ENCODE results near the gene PAK5. TPM values are rescaled to one million over a fixed set of nuclear protein-coding genes. Genes with fewer than 3 reads are reported as not detected.

The PAK5 gene
- total and polyA plus RNA-seq, 2 experiments from 2014 or later = 0.57 to 1.1 TPM

DNA sequence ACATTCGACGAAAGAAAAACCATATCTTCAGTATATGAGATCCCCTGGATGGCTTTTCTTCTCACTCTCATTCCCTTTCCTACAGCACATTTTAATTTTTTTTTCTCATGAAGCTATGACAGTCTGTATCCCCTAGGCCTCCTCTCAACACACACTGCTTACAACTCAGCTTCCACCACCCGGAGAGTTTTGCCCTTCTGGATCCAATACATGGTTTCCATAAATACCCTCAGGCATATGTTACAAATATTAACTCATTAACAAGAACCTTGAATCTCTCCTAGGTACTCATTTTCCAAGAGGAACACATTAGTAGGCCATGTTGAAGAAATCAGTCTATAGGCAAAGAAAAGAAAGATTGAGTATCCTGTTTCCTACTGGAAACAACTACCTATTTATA, 44.0 kb downstream of the PAK5 start:
- H3K4me2 ChIP-seq = no peak overlapping the region
- Mint-ChIP-seq H3K4me1 (no peaks in the 10 kb centered on the region), H3K9me3 (no peaks in the 10 kb centered on the region), H3K36me3 (ENCODE audit: low read depth) (no peaks in the 10 kb centered on the region), H3K4me3 (no peak overlapping the region), H3K27ac (no peak overlapping the region), H3K27me3 (ENCODE audit: insufficient read depth, low read depth, poor library complexity) (peaks cover 2% of the 10 kb centered on the region)
- no peaks in the 10 kb centered on the region for H3K4me1 ChIP-seq (ENCODE audit: insufficient read depth)
- H4K20me1 ChIP-seq (replicated peaks; ENCODE audit: insufficient read depth) = no peaks in the 10 kb centered on the region
- H3K27me3 ChIP-seq (ENCODE audit: insufficient read depth) = no peaks in the 10 kb centered on the region
- H3K36me3 ChIP-seq (ENCODE audit: insufficient read depth) = no peaks in the 10 kb centered on the region
- TF ChIP-seq STAT1 (IDR thresholded peaks at IDR 0.05; ENCODE audit: unreplicated experiment) (no peak), ZNF114 (CRISPR knock-in tag; IDR thresholded peaks at IDR 0.05) (no peak), CREB1 (CRISPR knock-in tag; IDR thresholded peaks at IDR 0.05; ENCODE audit: low read depth) (no peak), EZH2phosphoT487 (IDR thresholded peaks at IDR 0.05; ENCODE audit: unreplicated experiment) (no peak), EZH2 (IDR thresholded peaks at IDR 0.05; ENCODE audit: low read depth, unreplicated experiment) (no peak), POLR2AphosphoS5 (IDR thresholded peaks at IDR 0.05; ENCODE audit: low read depth) (no peak), ZNF331 (CRISPR knock-in tag; IDR thresholded peaks at IDR 0.05; ENCODE audit: low read depth) (no peak), JUNB (IDR thresholded peaks at IDR 0.05; ENCODE audit: unreplicated experiment) (no peak), NANOG (IDR thresholded peaks at IDR 0.05; ENCODE audit: borderline replicate concordance) (no peak)
- TF ChIP-seq, protein P1, sequence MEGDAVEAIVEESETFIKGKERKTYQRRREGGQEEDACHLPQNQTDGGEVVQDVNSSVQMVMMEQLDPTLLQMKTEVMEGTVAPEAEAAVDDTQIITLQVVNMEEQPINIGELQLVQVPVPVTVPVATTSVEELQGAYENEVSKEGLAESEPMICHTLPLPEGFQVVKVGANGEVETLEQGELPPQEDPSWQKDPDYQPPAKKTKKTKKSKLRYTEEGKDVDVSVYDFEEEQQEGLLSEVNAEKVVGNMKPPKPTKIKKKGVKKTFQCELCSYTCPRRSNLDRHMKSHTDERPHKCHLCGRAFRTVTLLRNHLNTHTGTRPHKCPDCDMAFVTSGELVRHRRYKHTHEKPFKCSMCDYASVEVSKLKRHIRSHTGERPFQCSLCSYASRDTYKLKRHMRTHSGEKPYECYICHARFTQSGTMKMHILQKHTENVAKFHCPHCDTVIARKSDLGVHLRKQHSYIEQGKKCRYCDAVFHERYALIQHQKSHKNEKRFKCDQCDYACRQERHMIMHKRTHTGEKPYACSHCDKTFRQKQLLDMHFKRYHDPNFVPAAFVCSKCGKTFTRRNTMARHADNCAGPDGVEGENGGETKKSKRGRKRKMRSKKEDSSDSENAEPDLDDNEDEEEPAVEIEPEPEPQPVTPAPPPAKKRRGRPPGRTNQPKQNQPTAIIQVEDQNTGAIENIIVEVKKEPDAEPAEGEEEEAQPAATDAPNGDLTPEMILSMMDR (conservative IDR thresholded peaks at IDR 0.05; ENCODE audit: low read depth in 2 of 2) = no peak
- TF ChIP-seq, protein P2, sequence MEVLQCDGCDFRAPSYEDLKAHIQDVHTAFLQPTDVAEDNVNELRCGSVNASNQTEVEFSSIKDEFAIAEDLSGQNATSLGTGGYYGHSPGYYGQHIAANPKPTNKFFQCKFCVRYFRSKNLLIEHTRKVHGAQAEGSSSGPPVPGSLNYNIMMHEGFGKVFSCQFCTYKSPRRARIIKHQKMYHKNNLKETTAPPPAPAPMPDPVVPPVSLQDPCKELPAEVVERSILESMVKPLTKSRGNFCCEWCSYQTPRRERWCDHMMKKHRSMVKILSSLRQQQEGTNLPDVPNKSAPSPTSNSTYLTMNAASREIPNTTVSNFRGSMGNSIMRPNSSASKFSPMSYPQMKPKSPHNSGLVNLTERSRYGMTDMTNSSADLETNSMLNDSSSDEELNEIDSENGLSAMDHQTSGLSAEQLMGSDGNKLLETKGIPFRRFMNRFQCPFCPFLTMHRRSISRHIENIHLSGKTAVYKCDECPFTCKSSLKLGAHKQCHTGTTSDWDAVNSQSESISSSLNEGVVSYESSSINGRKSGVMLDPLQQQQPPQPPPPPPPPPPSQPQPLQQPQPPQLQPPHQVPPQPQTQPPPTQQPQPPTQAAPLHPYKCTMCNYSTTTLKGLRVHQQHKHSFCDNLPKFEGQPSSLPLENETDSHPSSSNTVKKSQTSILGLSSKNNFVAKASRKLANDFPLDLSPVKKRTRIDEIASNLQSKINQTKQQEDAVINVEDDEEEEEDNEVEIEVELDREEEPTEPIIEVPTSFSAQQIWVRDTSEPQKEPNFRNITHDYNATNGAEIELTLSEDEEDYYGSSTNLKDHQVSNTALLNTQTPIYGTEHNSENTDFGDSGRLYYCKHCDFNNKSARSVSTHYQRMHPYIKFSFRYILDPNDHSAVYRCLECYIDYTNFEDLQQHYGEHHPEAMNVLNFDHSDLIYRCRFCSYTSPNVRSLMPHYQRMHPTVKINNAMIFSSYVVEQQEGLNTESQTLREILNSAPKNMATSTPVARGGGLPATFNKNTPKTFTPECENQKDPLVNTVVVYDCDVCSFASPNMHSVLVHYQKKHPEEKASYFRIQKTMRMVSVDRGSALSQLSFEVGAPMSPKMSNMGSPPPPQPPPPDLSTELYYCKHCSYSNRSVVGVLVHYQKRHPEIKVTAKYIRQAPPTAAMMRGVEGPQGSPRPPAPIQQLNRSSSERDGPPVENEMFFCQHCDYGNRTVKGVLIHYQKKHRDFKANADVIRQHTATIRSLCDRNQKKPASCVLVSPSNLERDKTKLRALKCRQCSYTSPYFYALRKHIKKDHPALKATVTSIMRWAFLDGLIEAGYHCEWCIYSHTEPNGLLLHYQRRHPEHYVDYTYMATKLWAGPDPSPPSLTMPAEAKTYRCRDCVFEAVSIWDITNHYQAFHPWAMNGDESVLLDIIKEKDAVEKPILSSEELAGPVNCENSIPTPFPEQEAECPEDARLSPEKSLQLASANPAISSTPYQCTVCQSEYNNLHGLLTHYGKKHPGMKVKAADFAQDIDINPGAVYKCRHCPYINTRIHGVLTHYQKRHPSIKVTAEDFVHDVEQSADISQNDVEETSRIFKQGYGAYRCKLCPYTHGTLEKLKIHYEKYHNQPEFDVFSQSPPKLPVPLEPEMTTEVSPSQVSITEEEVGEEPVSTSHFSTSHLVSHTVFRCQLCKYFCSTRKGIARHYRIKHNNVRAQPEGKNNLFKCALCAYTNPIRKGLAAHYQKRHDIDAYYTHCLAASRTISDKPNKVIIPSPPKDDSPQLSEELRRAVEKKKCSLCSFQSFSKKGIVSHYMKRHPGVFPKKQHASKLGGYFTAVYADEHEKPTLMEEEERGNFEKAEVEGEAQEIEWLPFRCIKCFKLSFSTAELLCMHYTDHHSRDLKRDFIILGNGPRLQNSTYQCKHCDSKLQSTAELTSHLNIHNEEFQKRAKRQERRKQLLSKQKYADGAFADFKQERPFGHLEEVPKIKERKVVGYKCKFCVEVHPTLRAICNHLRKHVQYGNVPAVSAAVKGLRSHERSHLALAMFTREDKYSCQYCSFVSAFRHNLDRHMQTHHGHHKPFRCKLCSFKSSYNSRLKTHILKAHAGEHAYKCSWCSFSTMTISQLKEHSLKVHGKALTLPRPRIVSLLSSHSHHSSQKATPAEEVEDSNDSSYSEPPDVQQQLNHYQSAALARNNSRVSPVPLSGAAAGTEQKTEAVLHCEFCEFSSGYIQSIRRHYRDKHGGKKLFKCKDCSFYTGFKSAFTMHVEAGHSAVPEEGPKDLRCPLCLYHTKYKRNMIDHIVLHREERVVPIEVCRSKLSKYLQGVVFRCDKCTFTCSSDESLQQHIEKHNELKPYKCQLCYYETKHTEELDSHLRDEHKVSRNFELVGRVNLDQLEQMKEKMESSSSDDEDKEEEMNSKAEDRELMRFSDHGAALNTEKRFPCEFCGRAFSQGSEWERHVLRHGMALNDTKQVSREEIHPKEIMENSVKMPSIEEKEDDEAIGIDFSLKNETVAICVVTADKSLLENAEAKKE (CRISPR knock-in tag; IDR thresholded peaks at IDR 0.05) = no peak
- TF ChIP-seq, protein P3, sequence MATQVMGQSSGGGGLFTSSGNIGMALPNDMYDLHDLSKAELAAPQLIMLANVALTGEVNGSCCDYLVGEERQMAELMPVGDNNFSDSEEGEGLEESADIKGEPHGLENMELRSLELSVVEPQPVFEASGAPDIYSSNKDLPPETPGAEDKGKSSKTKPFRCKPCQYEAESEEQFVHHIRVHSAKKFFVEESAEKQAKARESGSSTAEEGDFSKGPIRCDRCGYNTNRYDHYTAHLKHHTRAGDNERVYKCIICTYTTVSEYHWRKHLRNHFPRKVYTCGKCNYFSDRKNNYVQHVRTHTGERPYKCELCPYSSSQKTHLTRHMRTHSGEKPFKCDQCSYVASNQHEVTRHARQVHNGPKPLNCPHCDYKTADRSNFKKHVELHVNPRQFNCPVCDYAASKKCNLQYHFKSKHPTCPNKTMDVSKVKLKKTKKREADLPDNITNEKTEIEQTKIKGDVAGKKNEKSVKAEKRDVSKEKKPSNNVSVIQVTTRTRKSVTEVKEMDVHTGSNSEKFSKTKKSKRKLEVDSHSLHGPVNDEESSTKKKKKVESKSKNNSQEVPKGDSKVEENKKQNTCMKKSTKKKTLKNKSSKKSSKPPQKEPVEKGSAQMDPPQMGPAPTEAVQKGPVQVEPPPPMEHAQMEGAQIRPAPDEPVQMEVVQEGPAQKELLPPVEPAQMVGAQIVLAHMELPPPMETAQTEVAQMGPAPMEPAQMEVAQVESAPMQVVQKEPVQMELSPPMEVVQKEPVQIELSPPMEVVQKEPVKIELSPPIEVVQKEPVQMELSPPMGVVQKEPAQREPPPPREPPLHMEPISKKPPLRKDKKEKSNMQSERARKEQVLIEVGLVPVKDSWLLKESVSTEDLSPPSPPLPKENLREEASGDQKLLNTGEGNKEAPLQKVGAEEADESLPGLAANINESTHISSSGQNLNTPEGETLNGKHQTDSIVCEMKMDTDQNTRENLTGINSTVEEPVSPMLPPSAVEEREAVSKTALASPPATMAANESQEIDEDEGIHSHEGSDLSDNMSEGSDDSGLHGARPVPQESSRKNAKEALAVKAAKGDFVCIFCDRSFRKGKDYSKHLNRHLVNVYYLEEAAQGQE (IDR thresholded peaks at IDR 0.05; ENCODE audit: unreplicated experiment) = no peak
- TF ChIP-seq, protein P4, sequence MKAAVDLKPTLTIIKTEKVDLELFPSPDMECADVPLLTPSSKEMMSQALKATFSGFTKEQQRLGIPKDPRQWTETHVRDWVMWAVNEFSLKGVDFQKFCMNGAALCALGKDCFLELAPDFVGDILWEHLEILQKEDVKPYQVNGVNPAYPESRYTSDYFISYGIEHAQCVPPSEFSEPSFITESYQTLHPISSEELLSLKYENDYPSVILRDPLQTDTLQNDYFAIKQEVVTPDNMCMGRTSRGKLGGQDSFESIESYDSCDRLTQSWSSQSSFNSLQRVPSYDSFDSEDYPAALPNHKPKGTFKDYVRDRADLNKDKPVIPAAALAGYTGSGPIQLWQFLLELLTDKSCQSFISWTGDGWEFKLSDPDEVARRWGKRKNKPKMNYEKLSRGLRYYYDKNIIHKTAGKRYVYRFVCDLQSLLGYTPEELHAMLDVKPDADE (IDR thresholded peaks at IDR 0.05) = no peak
- no peak for DNase-seq (ENCODE audit: low spot score)
- no peak overlapping the region for H3K4me3 ChIP-seq
- no peaks in the 10 kb centered on the region for H3F3A ChIP-seq (replicated peaks; ENCODE audit: low read depth)
- H3K27ac ChIP-seq (ENCODE audit: low read depth) = no peak overlapping the region
- H2AFZ ChIP-seq = no peak overlapping the region
- no peaks in the 10 kb centered on the region; the same call in 1 of the 2 replicates for H3K9me2 ChIP-seq (ENCODE audit: insufficient read depth)
- no peak for ATAC-seq
- H3K79me2 ChIP-seq (replicated peaks; ENCODE audit: insufficient read depth) = no peaks in the 10 kb centered on the region
